Mesendoderm (in vitro differentiated cells): ENCODE data around the gene RFX3.

Experiments
- DNase-seq: peaks from one replicate; pipeline ENCODE4 v3.0.0; 2013
- H2AK5ac ChIP-seq: 2 replicates; pipeline ENCODE4 v1.6.1; 2013; ENCODE audit warnings: low read length, inconsistent platforms
- H2BK120ac ChIP-seq: 2 replicates; pipeline ENCODE4 v1.6.1; 2013; ENCODE audit warnings: low read depth, mild to moderate bottlenecking, low read length, moderate library complexity, mixed read lengths
- H2BK15ac ChIP-seq: replicated peaks from 2 replicates; pipeline ENCODE4 v1.6.1; 2013; ENCODE audit warnings: low read depth, mild to moderate bottlenecking, moderate library complexity
- H2BK5ac ChIP-seq: 2 replicates; pipeline ENCODE4 v1.6.1; 2013; ENCODE audit warnings: low read length, inconsistent platforms
- H3K18ac ChIP-seq: 2 replicates; pipeline ENCODE4 v1.6.1; 2013; ENCODE audit warnings: mild to moderate bottlenecking, low read length, mixed read lengths
- H3K23ac ChIP-seq: one replicate; pipeline ENCODE4 v1.6.1; 2013; ENCODE audit warnings: low read length
- H3K27ac ChIP-seq: 2 replicates; pipeline ENCODE4 v1.5.1; 2013; ENCODE audit warnings: low read depth, mild to moderate bottlenecking, inconsistent platforms, low read length, moderate library complexity
- H3K27me3 ChIP-seq: 2 replicates; pipeline ENCODE4 v1.6.1; 2013; ENCODE audit warnings: low read length, control low read depth, mild to moderate bottlenecking, inconsistent platforms; ENCODE audit not compliant: insufficient read depth, poor library complexity
- H3K36me3 ChIP-seq: 2 replicates; pipeline ENCODE4 v1.6.1; 2013; ENCODE audit warnings: low read length, inconsistent platforms; ENCODE audit not compliant: control insufficient read depth, insufficient read depth
- H3K4ac ChIP-seq: one replicate; pipeline ENCODE4 v1.6.1; 2013; ENCODE audit warnings: low read depth, mild to moderate bottlenecking, low read length, moderate library complexity
- H3K4me1 ChIP-seq: 2 replicates; pipeline ENCODE4 v1.6.1; 2013; ENCODE audit warnings: low read depth, low read length, inconsistent platforms; ENCODE audit not compliant: control insufficient read depth
- H3K4me2 ChIP-seq: 2 replicates; pipeline ENCODE4 v1.6.1; 2013; ENCODE audit warnings: low read length
- H3K4me3 ChIP-seq: 2 replicates; pipeline ENCODE4 v1.5.1; 2013; ENCODE audit warnings: mild to moderate bottlenecking, low read length
- H3K56ac ChIP-seq: one replicate; pipeline ENCODE4 v1.6.1; 2013; ENCODE audit warnings: low read length
- H3K79me1 ChIP-seq: 2 replicates; pipeline ENCODE4 v1.6.1; 2013; ENCODE audit warnings: low read length, inconsistent platforms
- H3K79me2 ChIP-seq: 2 replicates; pipeline ENCODE4 v1.6.1; 2013; ENCODE audit warnings: mild to moderate bottlenecking, low read length; ENCODE audit not compliant: control insufficient read depth, insufficient read depth
- H3K9ac ChIP-seq: 2 replicates; pipeline ENCODE4 v1.6.1; 2013; ENCODE audit warnings: low read length, inconsistent platforms
- H4K5ac ChIP-seq: one replicate; pipeline ENCODE4 v1.6.1; 2013; ENCODE audit warnings: low read length
- H4K8ac ChIP-seq: one replicate; pipeline ENCODE4 v1.6.1; 2013; ENCODE audit warnings: low read depth, mild to moderate bottlenecking, control low read depth, low read length, moderate library complexity
- WGBS: extraction: QIAGEN DNeasy Blood & Tissue Kit; methylation state at CpG from one replicate; pipeline ENCODE4 v1.1.7; 2013; ENCODE audit warnings: low lambda C conversion rate, missing lambda C conversion rate; ENCODE audit not compliant: insufficient coverage; ENCODE audit errors: extremely low coverage; 5-methylcytosine and 5-hydroxymethylcytosine counted together

Gene RFX3

DNA sequence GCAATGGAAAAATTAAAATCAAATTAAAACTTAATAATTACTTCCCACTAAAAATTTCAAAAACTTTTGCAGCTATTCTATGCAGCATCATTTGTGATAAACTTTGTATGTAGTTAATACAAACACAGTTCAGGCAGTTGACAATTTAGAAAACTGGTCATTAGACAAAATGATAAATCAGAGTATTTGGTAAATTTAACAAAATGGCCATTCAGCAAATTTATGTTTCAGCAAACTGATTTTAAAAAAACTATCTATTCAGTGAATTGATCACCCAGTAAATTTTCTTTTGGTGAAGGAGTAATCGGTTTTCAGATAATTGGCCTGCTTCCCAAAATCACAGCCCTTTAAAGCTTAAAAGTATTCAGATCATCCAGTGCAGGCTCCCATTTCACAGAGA, 116.3 kb downstream of the RFX3 start:
- Histone ChIP-seq H3K79me1 (no peaks in the 10 kb centered on the region), H2BK5ac (no peak overlapping the region), H2BK120ac (no peak overlapping the region), H2BK15ac (no peak overlapping the region), H3K4ac (no peak overlapping the region), H3K18ac (no peak overlapping the region), H3K4me1 (no peaks in the 10 kb centered on the region), H3K4me2 (no peak overlapping the region), H3K27ac (no peak overlapping the region), H3K23ac (no peak overlapping the region), H3K4me3 (no peak overlapping the region), H3K9ac (no peak overlapping the region), H2AK5ac (no peak overlapping the region), H3K56ac (no peak overlapping the region), H4K8ac (no peak overlapping the region), H3K79me2 (no peaks in the 10 kb centered on the region), H4K5ac (no peak overlapping the region), H3K27me3 (no peaks in the 10 kb centered on the region), H3K36me3 (no peaks in the 10 kb centered on the region)
- DNase-seq = no peak
- WGBS = no CpG with 5 or more reads among the region's 1 CpG

DNA sequence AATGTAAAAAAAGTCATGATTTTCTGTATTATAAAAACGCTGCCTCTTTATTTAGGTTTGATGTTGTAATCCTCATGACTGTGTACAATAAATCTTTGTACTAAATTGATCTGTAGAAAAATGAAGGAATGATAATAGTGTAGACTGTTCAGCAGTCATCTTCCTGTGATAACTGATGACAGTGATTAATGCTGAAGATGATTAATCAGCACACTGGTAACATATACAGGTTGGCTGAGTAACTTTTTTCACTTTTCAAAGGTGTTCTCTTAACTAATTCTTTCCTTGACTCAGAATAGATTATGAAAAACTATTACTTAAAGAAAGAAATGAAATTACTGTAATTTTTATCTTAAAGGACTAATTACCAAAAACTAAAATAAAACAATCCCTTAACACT, 122.5 kb downstream of the RFX3 start:
- H3K79me2 ChIP-seq = no peaks in the 10 kb centered on the region
- no peaks in the 10 kb centered on the region for H3K4me1 ChIP-seq
- no peak overlapping the region for H2BK15ac ChIP-seq
- H3K27me3 ChIP-seq = no peaks in the 10 kb centered on the region
- no peaks in the 10 kb centered on the region for H3K79me1 ChIP-seq
- no peak for DNase-seq
- no peak overlapping the region for H3K23ac ChIP-seq
- WGBS = no CpG with 5 or more reads among the region's 1 CpG
- no peak overlapping the region for H3K9ac ChIP-seq
- no peak overlapping the region for H2BK120ac ChIP-seq
- H3K4me2 ChIP-seq = no peak overlapping the region
- no peak overlapping the region for H4K5ac ChIP-seq
- no peak overlapping the region for H3K4ac ChIP-seq
- H3K27ac ChIP-seq = no peak overlapping the region
- no peak overlapping the region for H4K8ac ChIP-seq
- no peak overlapping the region for H2AK5ac ChIP-seq
- H3K56ac ChIP-seq = no peak overlapping the region
- H3K18ac ChIP-seq = no peak overlapping the region
- no peak overlapping the region for H3K4me3 ChIP-seq
- H3K36me3 ChIP-seq = no peaks in the 10 kb centered on the region
- no peak overlapping the region for H2BK5ac ChIP-seq

DNA sequence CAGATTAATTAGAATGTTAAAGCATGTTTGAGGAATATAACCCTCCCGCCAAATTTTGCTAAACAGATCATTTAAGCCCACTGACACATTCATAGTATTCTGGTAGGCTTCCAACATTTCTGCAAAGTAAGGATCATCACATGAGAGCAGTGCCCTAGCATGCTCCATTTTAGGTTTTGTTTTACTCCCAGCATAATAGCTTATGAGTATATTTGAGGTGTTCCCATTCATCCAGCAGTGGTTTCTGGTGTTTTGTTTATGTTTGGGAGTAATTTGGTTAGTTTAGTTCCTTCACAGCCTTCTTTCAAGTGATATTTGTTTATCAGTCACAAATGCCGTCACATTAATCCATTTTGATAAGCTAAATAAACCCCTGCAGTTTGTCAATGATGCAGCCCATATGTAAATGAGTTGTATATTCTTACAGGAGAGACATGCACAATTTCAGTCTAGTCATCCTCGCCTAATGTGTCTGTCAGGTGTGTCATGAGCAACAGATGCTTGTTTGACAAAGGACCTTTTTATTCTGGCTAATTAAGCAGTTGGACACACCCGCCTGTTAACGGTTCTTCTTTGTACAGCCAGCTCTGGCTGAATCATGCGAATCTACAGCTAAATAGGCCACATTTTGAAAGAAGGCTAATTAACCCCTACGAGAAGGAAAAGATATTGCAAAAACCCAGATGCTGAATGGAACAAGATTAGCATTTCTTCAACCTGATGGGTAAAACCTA, 124.4 kb downstream of the RFX3 start:
- no CpG with 5 or more reads among the region's 7 CpGs for WGBS
- no peak for DNase-seq
- no peak overlapping the region for H3K56ac ChIP-seq
- H3K27ac ChIP-seq = no peak overlapping the region
- no peak overlapping the region for H2AK5ac ChIP-seq
- H4K8ac ChIP-seq = no peak overlapping the region
- H3K79me1 ChIP-seq = no peaks in the 10 kb centered on the region
- no peak overlapping the region for H3K4ac ChIP-seq
- no peaks in the 10 kb centered on the region for H3K4me1 ChIP-seq
- H3K23ac ChIP-seq = no peak overlapping the region
- H3K27me3 ChIP-seq = no peaks in the 10 kb centered on the region
- no peak overlapping the region for H3K4me2 ChIP-seq
- H2BK5ac ChIP-seq = no peak overlapping the region
- H3K18ac ChIP-seq = no peak overlapping the region
- H4K5ac ChIP-seq = no peak overlapping the region
- H2BK120ac ChIP-seq = no peak overlapping the region
- no peak overlapping the region for H2BK15ac ChIP-seq
- no peaks in the 10 kb centered on the region for H3K79me2 ChIP-seq
- H3K4me3 ChIP-seq = no peak overlapping the region
- no peaks in the 10 kb centered on the region for H3K36me3 ChIP-seq
- H3K9ac ChIP-seq = no peak overlapping the region

DNA sequence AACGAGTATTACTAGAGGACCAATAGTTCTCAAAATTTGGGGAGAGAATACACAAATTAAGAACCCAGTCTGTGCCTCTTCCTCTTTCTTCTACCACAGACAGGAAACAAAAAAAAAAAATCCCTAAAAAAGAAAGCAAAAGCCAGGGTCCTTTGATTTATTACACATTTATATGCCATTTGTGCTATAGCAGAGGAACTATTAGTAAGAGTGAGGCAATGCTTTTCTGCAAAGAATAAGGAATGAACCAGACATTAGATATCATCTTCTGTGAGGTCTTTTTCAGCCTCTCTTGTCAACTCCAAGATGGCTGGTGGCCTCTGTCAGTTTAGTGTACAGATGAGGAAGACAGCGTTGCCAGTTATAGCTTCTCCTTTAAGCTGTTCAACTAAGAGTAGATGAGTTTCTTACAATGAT, 127.6 kb downstream of the RFX3 start:
- Histone ChIP-seq H3K27ac (no peak overlapping the region), H3K79me1 (no peaks in the 10 kb centered on the region), H3K4me2 (no peak overlapping the region), H4K5ac (no peak overlapping the region), H3K9ac (no peak overlapping the region), H2BK120ac (no peak overlapping the region), H2BK5ac (no peak overlapping the region), H3K56ac (no peak overlapping the region), H3K4ac (no peak overlapping the region), H2AK5ac (no peak overlapping the region), H3K36me3 (no peaks in the 10 kb centered on the region), H3K4me3 (no peak overlapping the region), H3K79me2 (no peaks in the 10 kb centered on the region), H3K23ac (no peak overlapping the region), H3K18ac (no peak overlapping the region), H2BK15ac (no peak overlapping the region), H3K27me3 (no peaks in the 10 kb centered on the region), H3K4me1 (no peaks in the 10 kb centered on the region), H4K8ac (no peak overlapping the region)
- no CpG with 5 or more reads among the region's 2 CpGs for whole genome bisulfite sequencing
- DNase-seq = no peak

DNA sequence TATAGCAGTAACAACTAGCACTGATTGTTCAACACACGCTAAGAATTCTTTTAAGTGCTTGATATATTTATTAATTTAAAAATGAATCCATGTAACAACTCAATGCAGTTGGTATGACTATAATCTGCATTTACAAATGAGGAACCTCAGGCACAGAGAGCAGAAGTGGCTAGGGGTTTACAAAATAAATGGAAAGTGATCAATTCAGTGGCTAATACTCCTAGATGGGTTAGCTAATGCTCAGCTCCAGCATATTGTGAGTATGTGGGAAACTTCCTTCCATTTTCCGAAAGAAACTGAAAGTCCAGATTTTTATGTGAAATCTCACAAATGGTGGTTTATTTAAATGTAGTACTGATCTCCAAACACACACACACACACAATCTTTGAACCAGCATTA, 128.0 kb downstream of the RFX3 start:
- H3K4me1 ChIP-seq = no peaks in the 10 kb centered on the region
- no peak overlapping the region for H3K56ac ChIP-seq
- no peaks in the 10 kb centered on the region for H3K27me3 ChIP-seq
- H2BK5ac ChIP-seq = no peak overlapping the region
- no peak overlapping the region for H3K4ac ChIP-seq
- no peak for DNase-seq
- no peaks in the 10 kb centered on the region for H3K79me1 ChIP-seq
- H3K4me2 ChIP-seq = no peak overlapping the region
- H3K79me2 ChIP-seq = no peaks in the 10 kb centered on the region
- H3K23ac ChIP-seq = no peak overlapping the region
- no peak overlapping the region for H3K18ac ChIP-seq
- no peak overlapping the region for H4K5ac ChIP-seq
- no peak overlapping the region for H3K4me3 ChIP-seq
- H3K9ac ChIP-seq = no peak overlapping the region
- H3K36me3 ChIP-seq = no peaks in the 10 kb centered on the region
- no peak overlapping the region for H2BK15ac ChIP-seq
- no peak overlapping the region for H4K8ac ChIP-seq
- no CpG with 5 or more reads among the region's 2 CpGs for WGBS
- no peak overlapping the region for H3K27ac ChIP-seq
- H2BK120ac ChIP-seq = no peak overlapping the region
- no peak overlapping the region for H2AK5ac ChIP-seq

DNA sequence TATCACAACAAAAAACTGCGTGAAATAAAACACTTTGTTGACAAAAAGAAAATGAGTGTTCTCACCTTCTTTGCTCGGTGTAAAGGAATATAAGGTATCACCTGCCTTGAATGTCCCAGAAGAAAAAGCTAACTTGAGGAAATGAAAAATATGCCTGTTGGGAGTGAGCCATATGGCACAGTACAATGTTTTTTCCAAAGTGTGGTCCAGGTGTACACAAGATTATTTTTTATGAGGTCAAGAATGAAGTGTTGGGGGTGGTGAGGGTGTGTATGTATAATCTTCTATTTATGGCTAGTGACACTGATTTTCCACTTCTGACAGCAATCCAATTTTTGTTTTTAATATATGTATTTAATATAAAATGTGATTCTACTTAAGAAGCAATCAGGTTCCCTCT, 134.4 kb downstream of the RFX3 start:
- Histone ChIP-seq H3K9ac (no peak overlapping the region), H3K36me3 (no peaks in the 10 kb centered on the region), H3K27me3 (no peaks in the 10 kb centered on the region), H4K5ac (no peak overlapping the region), H3K4ac (no peak overlapping the region), H3K79me1 (no peaks in the 10 kb centered on the region), H3K4me1 (no peaks in the 10 kb centered on the region), H2BK120ac (no peak overlapping the region), H3K79me2 (no peaks in the 10 kb centered on the region), H3K23ac (no peak overlapping the region), H2BK5ac (no peak overlapping the region), H3K18ac (no peak overlapping the region), H2AK5ac (no peak overlapping the region), H3K4me3 (no peak overlapping the region), H4K8ac (no peak overlapping the region), H3K4me2 (no peak overlapping the region), H3K56ac (no peak overlapping the region), H3K27ac (no peak overlapping the region), H2BK15ac (no peak overlapping the region)
- no CpG with 5 or more reads among the region's 2 CpGs for WGBS
- no peak for DNase-seq
